DMS79 (cell line): ENCODE data around the gene IL11RA.
A peak's percentile ranks its signal among the peaks of the same experiment; 100 is the strongest.
"Not testable (repeated sequence)": the region's sequence is repeated elsewhere in the genome, so short reads cannot be mapped to it uniquely, and the experiment has no call there.

Experiments
- DNase-seq: peaks from one replicate; lab custom pipeline; 2025; lab: John Stamatoyannopoulos, UW

IL11RA gene

DNA sequence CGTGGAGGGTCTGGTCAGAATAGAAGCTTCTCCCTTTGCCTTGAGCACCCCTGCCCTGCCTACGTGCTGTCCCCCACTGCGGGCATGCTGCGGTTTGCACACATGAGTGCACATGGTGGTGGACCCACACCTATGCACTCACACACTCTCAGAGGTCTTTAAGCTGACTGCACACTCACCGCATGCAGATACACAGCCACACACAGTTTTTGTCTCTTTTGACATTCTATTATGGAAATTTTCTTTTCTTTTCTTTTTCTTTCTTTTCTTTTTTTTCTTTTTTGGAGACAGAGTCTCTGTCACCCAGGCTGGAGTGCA, 22.5 kb upstream of the IL11RA start:
- DNase-seq = no peak

DNA sequence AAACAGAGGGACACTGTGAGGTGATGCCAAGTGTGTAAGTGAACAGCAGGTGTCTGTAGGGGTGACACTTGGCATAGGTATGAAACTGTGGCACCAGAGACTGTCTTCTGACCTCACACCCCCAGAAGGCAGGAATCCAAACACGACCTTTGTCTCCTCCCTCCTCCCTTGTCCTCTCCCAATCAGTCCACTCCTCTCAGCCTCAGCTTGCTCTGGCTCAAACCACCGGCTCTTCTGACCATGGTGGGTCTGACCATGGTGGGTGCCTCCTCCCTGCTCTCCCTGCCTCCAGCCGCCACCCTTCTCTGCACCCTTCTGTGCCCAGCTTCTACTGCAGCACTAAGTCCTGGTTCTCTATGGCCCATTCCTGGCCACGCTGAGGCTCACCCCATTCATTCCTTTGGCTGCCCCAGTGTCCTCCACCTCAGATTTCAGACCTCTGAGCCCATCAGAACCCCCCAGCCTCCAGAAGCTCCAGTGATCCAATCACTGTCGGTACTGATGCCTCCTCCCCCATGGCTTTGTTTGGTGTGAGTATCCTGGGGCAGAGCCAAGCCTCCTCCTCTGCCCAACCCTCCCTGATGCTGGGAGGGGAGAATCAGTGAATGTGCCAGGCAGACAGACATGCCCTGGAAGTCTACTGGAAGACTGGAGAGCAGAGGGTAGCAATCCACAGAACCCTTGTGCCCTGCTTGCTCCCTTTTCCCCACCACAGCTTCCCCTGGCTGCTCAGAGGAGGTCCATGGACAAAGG, 21.4 kb upstream of the IL11RA start:
- no peak for DNase-seq

DNA sequence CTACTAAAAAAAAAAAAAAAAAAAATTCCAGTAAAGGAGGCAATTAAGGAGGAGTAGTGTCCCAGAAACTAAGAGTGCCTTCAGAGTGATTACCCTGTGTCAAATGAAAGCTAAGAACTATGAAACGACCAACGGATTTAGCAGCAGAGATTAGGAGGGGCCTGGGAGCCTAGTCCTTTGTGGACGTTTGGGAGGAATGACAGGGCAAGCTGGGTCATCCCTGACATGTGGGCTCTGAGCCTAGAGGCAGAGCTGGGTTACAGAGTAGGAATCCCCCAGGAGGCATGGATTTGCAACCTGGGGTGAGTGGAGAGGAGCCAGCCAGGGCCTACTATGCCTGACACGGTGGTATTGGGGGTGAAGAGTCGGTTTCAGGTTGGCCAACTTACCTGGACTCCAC, 18.8 kb upstream of the IL11RA start:
- DNase-seq = no peak

DNA sequence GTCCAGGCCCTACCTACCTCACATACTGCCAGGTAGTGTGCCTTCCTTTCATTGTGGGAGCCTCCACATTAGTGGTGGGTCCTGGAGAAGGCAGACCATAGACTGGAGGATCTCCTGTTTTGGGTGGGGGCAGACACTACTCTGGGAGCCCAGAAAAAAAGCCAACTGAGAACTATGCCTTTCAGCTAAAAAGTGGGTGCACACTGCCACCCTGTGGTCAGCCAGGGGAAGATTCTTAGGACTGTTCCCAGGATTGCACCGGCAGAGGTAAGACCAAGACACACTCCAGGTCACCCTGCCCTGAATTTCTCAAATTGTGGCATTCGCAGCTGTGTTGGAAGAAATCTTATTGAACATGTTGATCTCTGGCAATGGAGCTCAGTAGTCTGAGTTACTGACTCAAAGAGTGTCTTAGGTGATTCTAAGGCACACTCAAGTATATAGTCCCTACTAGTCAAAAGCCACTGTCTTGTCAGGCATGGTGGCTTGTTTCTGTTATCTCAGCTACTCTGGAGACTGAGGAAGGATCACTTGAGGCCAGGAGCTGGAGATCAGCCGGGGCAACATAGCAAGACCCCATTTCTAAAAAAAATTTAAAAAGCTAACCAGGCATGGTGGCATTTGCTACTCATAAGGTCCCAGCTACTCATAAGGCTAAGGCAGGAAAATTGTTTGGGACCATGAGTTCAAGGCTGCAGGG, 18.0 kb upstream of the IL11RA start:
- DNase-seq = peak; percentile 38

DNA sequence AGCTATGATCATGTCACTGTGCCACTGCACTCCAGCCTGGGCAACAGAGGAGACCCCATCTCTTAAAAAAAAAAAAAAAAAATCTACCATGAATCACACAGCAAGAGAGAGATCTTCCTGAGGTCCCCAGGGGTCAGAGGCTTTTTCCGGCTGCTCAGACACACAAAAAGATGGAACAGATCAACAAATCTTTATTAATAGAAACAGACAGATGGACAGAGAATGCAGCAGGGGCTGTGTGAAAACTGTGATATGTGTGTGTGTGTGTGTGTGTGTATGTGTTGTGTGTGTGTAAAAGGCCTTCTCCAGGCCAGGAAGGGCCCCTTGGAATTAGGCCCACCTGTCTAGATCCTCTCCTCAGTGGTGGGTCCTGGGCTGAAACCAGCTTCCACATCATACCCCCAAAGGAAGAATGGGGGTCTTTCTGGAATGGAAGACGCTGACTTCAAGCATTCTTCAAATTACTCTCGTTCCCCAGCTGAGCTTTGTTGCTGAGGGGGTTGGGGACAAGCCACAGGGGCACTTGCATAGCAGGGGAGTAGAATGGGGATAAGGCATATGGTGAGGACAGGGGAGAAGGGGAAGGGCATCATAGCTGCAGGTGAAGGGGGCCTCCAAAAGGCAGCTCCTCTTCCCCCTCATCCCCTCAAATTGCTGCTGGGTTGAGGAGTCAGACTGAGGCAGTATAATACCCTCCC, 17.3 kb upstream of the IL11RA start:
- no peak for DNase-seq

DNA sequence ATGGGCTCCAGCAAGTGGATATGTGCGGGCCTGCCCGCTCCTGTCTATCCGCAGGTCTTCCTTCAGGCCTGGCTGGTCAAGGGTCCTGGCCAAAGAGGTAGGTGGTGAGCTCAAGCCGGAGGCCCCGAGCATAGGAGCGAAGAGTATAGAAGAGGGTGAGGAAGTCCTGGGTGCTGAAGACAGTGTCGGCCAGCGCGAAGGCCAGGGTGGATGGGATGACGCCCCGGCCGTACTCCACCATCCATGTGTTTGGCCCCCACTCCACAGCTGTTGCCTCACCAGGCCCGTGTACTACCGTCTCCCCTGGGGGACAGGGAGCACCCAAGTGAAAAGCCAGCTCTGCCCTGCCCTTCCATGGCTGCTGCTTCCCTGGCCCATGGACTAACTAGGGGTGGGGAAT, 16.4 kb upstream of the IL11RA start:
- DNase-seq = no peak

DNA sequence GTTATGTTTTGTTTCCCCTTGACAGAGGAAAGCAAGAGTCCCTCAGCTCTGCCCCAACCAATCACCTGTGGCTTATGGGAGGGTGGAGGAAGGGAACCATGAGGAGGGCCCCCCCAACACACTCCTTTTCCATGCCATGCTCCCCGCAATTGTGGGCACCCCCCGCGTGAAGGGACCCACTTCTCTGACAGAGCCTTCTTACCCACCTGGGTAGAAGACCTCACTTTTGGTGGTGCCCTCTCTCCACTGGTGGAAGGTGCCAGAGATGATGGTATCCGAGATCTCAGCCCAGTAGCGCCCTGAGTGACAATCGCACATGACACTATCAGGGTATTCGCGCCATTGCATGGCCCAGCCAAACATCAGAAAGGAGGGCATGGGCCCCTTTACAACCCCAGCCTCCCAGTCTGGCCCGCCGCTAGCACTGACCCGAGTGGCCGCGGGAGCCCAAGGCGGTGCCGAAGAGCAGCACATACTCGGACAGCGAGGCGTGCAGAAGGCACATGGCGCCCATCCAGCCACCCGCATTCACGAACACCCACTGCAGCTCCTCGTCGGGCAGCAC, 15.1 kb upstream of the IL11RA start:
- no peak for DNase-seq

DNA sequence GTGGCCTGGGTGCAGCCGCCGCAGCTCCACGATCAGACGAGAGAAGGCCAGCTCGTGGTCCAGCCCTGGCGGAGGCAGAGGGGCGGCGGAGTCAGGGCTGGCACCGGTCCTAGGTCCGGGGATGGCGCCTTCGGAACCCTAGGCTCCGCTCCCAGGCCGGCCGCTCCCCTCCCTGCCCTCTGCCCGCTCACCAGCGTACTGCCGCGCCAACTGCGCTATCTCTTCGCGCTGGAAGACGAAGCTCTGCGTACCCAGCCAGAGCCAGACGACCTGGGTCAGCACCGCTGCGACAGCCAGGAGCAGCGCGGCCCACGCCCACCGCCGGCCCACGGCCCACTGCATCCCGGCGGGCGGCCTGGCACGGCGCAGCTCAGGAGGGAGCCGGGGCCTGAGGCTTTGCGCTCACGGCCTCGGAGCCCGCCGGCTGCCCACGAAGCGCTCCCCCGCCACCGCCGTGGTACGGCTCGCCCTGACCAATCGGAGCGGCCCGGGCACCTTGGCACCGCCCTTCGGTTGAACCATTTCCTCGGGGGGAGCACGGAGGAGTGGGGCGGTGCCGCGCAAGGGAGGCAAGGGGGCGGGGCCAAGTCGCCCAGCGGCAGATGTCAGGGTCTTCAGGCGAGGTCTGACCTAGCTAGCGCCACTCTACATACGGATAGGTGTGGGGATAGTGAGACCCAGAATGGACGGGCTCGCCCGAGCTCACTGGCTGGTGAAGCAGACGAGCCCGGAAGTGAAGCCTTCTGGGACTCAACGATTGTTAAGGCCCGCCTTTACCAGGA, 14.4 kb upstream of the IL11RA start, which contains the start of gene SIGMAR1:
Gene SIGMAR1, minus strand, starts transcription at position 432 of the 782 bp plus-strand sequence. Its CDS starts 90 bp downstream, at position 342.
- DNase-seq = peak; percentile 91

DNA sequence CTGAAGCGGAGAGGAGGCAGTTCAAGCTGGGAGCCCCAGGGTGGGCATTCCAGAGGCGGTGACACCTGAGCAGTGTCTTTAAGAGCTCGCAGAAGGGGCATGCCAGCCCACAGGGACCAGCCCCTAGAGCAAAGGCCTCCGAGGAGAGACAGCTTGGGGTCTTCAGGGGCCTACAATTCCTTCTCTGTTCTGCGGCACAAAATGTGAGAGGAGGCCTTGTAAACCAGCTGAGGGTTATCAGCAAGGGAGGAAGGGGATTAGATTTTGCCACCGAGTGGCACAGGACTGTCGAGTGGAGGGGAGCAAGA, 13.9 kb upstream of the IL11RA start:
- no peak for DNase-seq

DNA sequence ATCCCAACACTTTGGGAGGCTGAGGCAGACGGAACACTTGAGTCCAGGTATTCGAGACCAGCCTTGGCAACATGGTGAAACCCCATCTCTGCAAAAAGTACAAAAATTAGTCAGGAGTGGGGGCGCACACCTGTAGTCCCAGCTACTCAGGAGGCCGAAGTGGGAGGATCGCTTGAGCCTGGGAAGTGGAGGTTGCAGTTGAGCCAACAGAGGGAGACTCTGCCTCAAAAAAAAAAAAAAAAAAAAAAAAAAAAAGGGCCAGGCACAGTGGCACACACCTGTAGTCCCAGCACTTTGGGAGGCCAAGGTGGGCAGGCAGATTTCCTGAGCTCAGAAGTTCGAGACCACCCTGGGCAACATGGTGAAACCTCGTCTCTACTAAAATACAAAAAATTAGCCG, 12.7 kb upstream of the IL11RA start:
- not testable (repeated sequence) for DNase-seq

DNA sequence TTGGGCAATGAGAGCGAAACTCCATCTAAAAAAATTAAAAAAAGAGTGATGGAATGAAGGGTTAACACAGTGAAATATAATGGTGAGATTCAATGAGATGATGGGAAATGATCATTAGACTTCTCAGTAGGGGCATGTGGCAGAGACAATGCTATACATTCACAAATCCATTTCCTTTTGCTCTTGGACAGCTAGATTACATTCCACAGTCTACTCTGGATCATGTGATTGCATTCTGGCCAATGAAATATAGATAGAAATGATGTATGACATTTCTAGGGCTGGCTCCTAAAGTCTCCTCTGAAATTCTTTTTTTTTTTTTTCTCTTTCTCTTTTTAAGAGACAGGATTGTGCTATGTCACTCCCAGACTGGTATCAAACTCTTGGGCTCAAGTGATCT, 9.3 kb upstream of the IL11RA start:
- DNase-seq = no peak

DNA sequence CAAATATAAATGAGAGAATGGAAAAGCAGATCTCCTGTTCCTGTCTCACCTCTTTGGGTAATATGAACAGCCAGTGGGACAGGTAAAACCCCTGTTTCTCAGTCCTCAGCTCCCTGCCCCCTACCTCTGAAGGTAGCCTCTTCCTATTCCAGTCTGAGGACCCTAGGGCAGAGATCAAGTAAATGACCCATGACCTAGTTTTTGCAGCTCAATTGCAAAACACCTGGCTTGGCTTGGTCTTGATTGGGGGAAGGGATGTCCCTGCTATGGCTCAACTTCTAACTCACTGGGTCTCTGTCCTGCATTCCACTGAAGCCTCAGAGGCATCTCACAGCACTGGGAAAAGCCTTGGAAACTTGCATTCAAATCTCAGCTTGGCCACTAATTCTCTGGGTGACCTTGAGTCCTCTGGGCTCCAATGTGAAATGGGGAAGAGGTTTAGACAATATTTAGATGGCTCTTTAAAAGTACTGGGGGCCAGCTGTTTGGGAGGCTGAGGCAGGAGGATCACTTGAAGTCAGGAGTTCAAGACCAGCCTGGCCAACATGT, 7.1 kb upstream of the IL11RA start:
- DNase-seq = no peak

DNA sequence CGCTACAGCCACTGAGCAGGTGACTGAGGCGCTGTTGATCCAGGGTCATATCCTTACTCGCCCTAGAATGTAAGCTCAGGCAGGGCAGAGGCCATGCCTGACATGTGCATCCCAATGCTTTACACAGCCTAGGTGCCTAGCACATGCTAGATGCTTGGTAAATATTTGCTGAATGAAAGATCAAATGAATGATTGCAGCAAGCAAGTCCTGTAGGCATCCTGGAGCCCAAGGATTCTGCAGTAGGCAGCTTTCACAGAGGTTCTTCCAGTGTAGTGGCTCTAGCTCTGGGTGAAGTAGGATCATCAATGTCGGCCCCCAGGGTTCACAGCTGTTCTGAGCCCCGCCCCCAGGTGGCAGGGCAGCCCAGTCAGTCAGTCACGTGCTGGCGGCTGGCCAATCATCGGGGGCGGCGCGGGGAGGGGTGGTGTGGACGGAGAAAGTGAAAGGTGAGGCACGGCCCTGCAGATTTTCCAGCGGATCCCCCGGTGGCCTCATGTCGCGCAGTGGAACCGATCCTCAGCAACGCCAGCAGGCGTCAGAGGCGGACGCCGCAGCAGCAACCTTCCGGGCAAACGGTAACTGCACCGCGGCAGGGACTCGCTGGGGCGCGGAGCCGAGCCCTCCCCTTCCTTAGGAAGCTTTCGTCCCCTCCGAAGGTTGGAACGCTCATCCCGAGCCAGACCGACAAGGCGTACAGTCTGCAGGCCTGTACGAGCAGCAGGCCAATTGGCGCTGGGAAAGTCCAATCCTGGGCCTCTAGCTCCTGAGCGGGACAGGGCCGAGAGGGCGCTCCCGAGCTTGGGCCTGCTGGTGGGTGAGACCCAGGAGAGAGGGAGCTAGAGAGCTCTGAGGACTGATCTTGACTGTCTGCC, 5.5 kb upstream of the IL11RA start, which contains the start of gene GALT:
Gene GALT, plus strand, starts transcription at position 465 of the 873 bp plus-strand sequence. Its CDS starts 30 bp downstream, at position 495.
- DNase-seq = peak; percentile 92

DNA sequence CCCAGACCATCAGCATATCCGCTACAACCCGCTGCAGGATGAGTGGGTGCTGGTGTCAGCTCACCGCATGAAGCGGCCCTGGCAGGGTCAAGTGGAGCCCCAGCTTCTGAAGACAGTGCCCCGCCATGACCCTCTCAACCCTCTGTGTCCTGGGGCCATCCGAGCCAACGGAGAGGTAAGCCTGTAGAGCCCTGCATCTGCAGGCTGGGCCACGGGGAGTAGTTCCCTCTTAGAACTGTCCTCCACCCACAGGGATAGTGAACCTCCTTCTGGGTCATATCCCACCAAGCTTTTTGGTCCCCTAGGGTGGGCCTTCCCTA, 4.9 kb upstream of the IL11RA start:
- DNase-seq = no peak

DNA sequence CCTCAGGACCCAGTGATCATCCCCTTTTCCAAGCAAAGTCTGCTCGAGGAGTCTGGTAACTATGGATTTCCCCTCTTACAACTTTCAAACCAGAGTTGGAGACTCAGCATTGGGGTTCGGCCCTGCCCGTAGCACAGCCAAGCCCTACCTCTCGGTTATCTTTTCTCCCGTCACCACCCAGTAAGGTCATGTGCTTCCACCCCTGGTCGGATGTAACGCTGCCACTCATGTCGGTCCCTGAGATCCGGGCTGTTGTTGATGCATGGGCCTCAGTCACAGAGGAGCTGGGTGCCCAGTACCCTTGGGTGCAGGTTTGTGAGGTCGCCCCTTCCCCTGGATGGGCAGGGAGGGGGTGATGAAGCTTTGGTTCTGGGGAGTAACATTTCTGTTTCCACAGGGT, 4.3 kb upstream of the IL11RA start:
- DNase-seq = no peak

DNA sequence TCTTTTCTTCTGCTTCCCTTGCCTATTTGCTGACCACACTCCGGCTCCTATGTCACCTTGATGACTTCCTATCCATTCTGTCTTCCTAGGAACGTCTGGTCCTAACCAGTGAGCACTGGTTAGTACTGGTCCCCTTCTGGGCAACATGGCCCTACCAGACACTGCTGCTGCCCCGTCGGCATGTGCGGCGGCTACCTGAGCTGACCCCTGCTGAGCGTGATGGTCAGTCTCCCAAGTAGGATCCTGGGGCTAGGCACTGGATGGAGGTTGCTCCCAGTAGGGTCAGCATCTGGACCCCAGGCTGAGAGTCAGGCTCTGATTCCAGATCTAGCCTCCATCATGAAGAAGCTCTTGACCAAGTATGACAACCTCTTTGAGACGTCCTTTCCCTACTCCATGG, 3.3 kb upstream of the IL11RA start:
- no peak for DNase-seq

DNA sequence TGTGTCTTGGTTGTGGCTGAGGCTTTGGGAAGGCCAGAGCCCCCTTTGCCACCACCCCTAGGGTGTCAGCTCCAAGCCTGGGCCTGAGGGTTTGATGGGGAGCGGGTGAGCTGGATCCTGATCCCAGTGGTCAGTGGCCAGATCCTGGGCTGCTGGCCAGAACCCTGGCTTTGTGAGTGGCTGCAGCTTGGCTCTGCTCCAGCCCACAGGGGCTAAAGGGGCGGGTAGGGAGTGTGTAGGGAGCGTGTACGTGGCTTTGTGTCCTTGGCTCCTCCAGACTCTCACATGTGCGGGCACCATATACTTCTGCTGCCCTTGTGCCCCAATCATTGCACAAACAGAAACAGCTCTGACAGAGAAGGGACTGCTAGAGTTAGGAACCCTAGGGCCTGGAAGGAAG, 1.2 kb upstream of the IL11RA start:
- no peak for DNase-seq

DNA sequence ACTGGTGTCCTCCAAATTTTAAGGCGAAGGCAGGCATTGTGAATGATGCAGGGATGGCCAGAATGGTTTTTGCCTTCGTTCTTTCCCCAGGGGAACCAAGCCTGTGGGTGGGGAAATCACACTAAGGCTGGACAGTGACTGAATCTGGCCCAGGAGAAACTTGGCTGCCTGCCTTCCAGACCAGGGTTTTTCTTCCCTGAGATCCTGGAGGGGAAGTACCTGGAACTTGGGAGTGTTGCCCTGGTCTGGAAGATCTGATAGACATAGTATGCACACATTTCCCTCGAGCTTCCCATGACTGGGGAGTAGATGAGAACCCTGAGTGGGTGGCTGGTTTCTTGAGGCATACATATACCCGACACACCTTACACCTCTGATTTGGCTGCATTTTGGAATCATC, 664 bp upstream of the IL11RA start:
- no peak for DNase-seq

DNA sequence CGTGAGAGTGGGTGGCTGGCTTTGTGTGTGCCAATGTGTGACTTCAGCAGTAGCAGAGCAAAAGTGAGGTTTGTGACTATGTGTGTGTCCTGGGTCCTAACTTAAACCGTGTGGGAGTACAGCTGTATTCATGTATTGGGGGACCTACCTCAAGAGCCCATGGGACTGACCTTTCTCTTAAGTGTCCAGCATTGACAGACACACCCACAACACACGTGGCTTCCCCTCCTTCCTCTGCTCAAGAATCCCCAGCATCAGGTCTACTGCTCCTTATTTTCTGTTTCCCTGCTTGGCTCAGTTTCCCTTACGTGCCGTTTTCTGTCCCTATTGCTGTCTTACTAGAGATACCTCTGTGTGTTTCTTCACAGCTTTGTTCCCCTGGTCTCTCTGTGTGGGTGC, 616 bp downstream of the IL11RA start:
- no peak for DNase-seq

DNA sequence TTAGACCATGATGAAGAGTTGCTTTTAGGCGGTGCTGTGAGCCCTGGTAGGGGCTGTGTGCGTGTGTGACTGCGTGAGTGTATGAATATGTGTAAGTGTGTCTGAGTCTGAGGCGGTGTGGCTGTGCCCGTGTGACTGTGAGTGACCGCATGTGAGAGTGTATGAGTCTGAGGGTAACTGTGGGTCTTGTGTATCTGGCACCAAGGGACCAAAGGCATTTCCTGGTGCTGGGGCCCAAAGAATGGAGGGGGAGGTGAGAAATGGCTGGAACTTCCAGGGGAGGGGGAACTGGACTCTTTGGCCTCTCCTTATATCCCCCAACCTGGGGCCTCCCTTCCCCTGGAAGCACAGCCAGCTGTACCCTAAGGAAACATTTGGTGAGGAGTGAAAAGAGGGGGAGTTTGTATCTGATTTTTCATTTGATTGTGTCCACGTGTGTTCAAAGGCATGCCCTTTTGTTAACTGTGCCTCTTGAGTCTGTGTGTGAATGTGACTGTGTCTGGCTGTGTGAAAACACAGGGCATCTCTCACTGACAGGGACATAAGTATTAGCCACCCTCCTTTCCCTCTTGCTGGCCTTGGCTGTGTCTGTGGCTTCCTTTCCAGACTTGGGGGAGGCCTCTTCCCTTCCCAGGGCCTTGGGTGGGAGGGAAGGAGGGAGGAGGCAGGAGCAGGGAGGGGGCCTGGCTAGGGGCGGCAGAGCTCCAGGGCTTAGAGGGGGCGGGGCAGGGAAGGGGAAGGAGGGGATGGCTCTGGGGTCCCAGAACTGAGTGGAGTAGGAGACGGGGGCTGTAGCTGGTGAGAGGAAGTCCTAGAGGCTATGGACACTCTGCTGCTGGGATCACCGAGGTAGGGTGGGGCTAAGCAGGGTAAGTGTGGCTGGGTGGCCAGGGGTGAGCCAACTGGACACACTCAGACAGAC, 1.4 kb downstream of the IL11RA start:
- DNase-seq = no peak
